Measurements from ENCODE around the gene SNX13. TPM values are rescaled to one million over a fixed set of nuclear protein-coding genes. Genes with fewer than 3 reads are reported as not detected.
"Not testable (repeated sequence)": the region's sequence is repeated elsewhere in the genome, so short reads cannot be mapped to it uniquely, and the experiment has no call there.

The SNX13 gene
- total RNA-seq, 4 donors from 2014 or later: 37.3 to 60.3 (median 48.8) TPM

- Histone ChIP-seq H3K9me3 (peaks cover 0 to 5% (median 0%) of the 10 kb centered on the region in 4 donors), H3K27ac (no peak overlapping the region)
Measured at GRCh38 chr7:17913250-17913649, 27.0 kb downstream of the SNX13 start.

GRCh38 chr7:17912536-17913235, 27.6 kb downstream of the SNX13 start:
- Histone ChIP-seq H3K9me3 (peaks cover 0 to 5% (median 0%) of the 10 kb centered on the region in 4 donors), H3K36me3 (no peaks in the 10 kb centered on the region), H3K27ac (no peak overlapping the region), H3K27me3 (no peaks in the 10 kb centered on the region), H3K4me3 (no peak overlapping the region), H3K4me1 (no peaks in the 10 kb centered on the region)
- TF ChIP-seq POLR2A (IDR thresholded peaks at IDR 0.05) (no peak), CTCF (IDR thresholded peaks at IDR 0.05) (no peak)
- DNase-seq: no peak

More at GRCh38 chr7:17913250-17913649, 27.0 kb downstream of the SNX13 start:
- H3K27me3 ChIP-seq: no peaks in the 10 kb centered on the region
- H3K4me3 ChIP-seq: no peak overlapping the region
- H3K36me3 ChIP-seq: no peaks in the 10 kb centered on the region
- no peak for DNase-seq
- H3K4me1 ChIP-seq: no peaks in the 10 kb centered on the region
- no peak for TF ChIP-seq POLR2A (IDR thresholded peaks at IDR 0.05)
- no peak for TF ChIP-seq CTCF (IDR thresholded peaks at IDR 0.05)

GRCh38 chr7:17912050-17912449, 28.2 kb downstream of the SNX13 start:
- Histone ChIP-seq H3K9me3 (peaks cover 0 to 3% (median 0%) of the 10 kb centered on the region in 4 donors), H3K4me1 (no peaks in the 10 kb centered on the region), H3K27me3 (no peaks in the 10 kb centered on the region), H3K36me3 (no peaks in the 10 kb centered on the region), H3K27ac (no peak overlapping the region), H3K4me3 (no peak overlapping the region)
- DNase-seq: no peak
- TF ChIP-seq CTCF (IDR thresholded peaks at IDR 0.05) (no peak), POLR2A (IDR thresholded peaks at IDR 0.05) (no peak)

- no peak for TF ChIP-seq CTCF (IDR thresholded peaks at IDR 0.05)
- TF ChIP-seq POLR2A (IDR thresholded peaks at IDR 0.05): no peak
- Histone ChIP-seq H3K36me3 (no peaks in the 10 kb centered on the region), H3K27ac (no peak overlapping the region), H3K4me1 (peaks cover 0 to 6% (median 0%) of the 10 kb centered on the region in 4 donors), H3K27me3 (no peaks in the 10 kb centered on the region), H3K4me3 (no peak overlapping the region), H3K9me3 (no peaks in the 10 kb centered on the region)
- DNase-seq: no peak
Measured at GRCh38 chr7:17910377-17910776, 29.9 kb downstream of the SNX13 start.

- not testable (repeated sequence) for H3K27me3 ChIP-seq, H3K36me3 ChIP-seq, H3K4me1 ChIP-seq, DNase-seq, H3K27ac ChIP-seq, H3K4me3 ChIP-seq, H3K9me3 ChIP-seq
Measured at GRCh38 chr7:17909310-17909709, 31.0 kb downstream of the SNX13 start.

- TF ChIP-seq POLR2A (IDR thresholded peaks at IDR 0.05) (no peak), CTCF (IDR thresholded peaks at IDR 0.05) (no peak)
- Histone ChIP-seq H3K9me3 (no peaks in the 10 kb centered on the region), H3K4me1 (peaks cover 0 to 12% (median 0%) of the 10 kb centered on the region in 4 donors), H3K4me3 (no peak overlapping the region), H3K27me3 (no peaks in the 10 kb centered on the region), H3K27ac (no peak overlapping the region), H3K36me3 (no peaks in the 10 kb centered on the region)
- no peak for DNase-seq
Measured at GRCh38 chr7:17907014-17907413, 33.3 kb downstream of the SNX13 start.
